WTC11 (cell line): ENCODE results near the gene ATG2B. TPM values are rescaled to one million over a fixed set of nuclear protein-coding genes. Genes with fewer than 3 reads are reported as not detected.

Experiments used
- ATAC-seq: fragments of 200-7000 bp; cut with Tn5 transposase; 2 replicates; pipeline ENCODE4 v1.10.0; 2021; ENCODE audit warnings: mild to moderate bottlenecking, moderate library complexity
- CTCF ChIA-PET: fragments of 300-600 bp; sonication (Branson Sonifier 250); formaldehyde crosslinking; loops from one replicate; lab custom pipeline; 2021; ENCODE audit warnings: antibody characterized with exemption; lab: Charles Lee
- POLR2A ChIA-PET: fragments of 350-600 bp; sonication (Branson Sonifier 250); formaldehyde crosslinking; loops from one replicate; lab custom pipeline; 2021; ENCODE audit warnings: antibody characterized with exemption; lab: Charles Lee
- DNase-seq: peaks from one replicate; pipeline ENCODE4 v3.0.0; 2021; ENCODE audit warnings: low spot score
- H3K27ac Mint-ChIP-seq: 2 replicates; pipeline ENCODE4 v1.8.0; 2021; ENCODE audit warnings: mixed read lengths
- H3K27me3 Mint-ChIP-seq: 2 replicates; pipeline ENCODE4 v1.8.0; 2021; ENCODE audit warnings: low read depth, mild to moderate bottlenecking, moderate library complexity, mixed read lengths
- H3K36me3 Mint-ChIP-seq: 2 replicates; pipeline ENCODE4 v1.8.0; 2021; ENCODE audit warnings: mixed read lengths
- H3K4me1 Mint-ChIP-seq: 2 replicates; pipeline ENCODE4 v1.8.0; 2022; ENCODE audit warnings: mixed read lengths
- H3K4me3 Mint-ChIP-seq: 2 replicates; pipeline ENCODE4 v1.8.0; 2021; ENCODE audit warnings: mild to moderate bottlenecking, moderate library complexity, mixed read lengths
- H3K9me3 Mint-ChIP-seq: 2 replicates; pipeline ENCODE4 v1.8.0; 2021; ENCODE audit warnings: mixed read lengths
- ATF3 ChIP-seq: sonication (generic); formaldehyde crosslinking; conservative IDR thresholded peaks from 2 replicates; pipeline ENCODE4 v1.8.1; 2022; ENCODE audit warnings: mild to moderate bottlenecking, missing genetic modification reagents
- E2F5 ChIP-seq: sonication (generic); formaldehyde crosslinking; IDR thresholded peaks from 2 replicates; pipeline ENCODE4 v1.8.1; 2022; ENCODE audit warnings: mild to moderate bottlenecking, moderate library complexity, missing genetic modification reagents
- ESRRA ChIP-seq: sonication (generic); formaldehyde crosslinking; IDR thresholded peaks from 2 replicates; pipeline ENCODE4 v1.8.1; 2022; ENCODE audit warnings: mild to moderate bottlenecking, missing genetic modification reagents, borderline replicate concordance
- GTF2I ChIP-seq: fragments of 250-450 bp; sonication (Bioruptor Pico); conservative IDR thresholded peaks from 2 replicates; pipeline ENCODE4 v1.4.0; 2021; ENCODE audit warnings: mild to moderate bottlenecking
- MAX ChIP-seq: sonication (generic); formaldehyde crosslinking; IDR thresholded peaks from 2 replicates; pipeline ENCODE4 v1.8.0; 2022; ENCODE audit warnings: mild to moderate bottlenecking, missing genetic modification reagents
- MYBL2 ChIP-seq: sonication (generic); formaldehyde crosslinking; IDR thresholded peaks from 2 replicates; pipeline ENCODE4 v1.8.1; 2023; ENCODE audit warnings: mild to moderate bottlenecking, moderate library complexity, missing genetic modification reagents
- RORB ChIP-seq: fragments of 250-450 bp; sonication (Bioruptor Pico); IDR thresholded peaks from 2 replicates; pipeline ENCODE4 v1.9.0; 2021; ENCODE audit warnings: mild to moderate bottlenecking
- TEAD4 ChIP-seq: sonication (generic); formaldehyde crosslinking; IDR thresholded peaks from 2 replicates; pipeline ENCODE4 v1.8.0; 2022; ENCODE audit warnings: mild to moderate bottlenecking, missing genetic modification reagents
- ZNF121 ChIP-seq: sonication (generic); formaldehyde crosslinking; IDR thresholded peaks from 2 replicates; pipeline ENCODE4 v1.8.0; 2023; ENCODE audit warnings: missing genetic modification reagents
- ZNF281 ChIP-seq: sonication (generic); formaldehyde crosslinking; IDR thresholded peaks from 2 replicates; pipeline ENCODE4 v1.8.0; 2023; ENCODE audit warnings: mild to moderate bottlenecking, missing genetic modification reagents
- ZNF396 ChIP-seq: fragments of 250-450 bp; sonication (Bioruptor Pico); IDR thresholded peaks from 2 replicates; pipeline ENCODE4 v1.8.0; 2021; ENCODE audit warnings: mild to moderate bottlenecking, moderate library complexity, borderline replicate concordance
- ZNF416 ChIP-seq: fragments of 250-450 bp; sonication (Bioruptor Pico); IDR thresholded peaks from 2 replicates; pipeline ENCODE4 v1.9.0; 2021; ENCODE audit warnings: mild to moderate bottlenecking, inconsistent platforms
- ZNF425 ChIP-seq: fragments of 250-450 bp; sonication (Bioruptor Pico); conservative IDR thresholded peaks from 2 replicates; pipeline ENCODE4 v1.9.0; 2021; ENCODE audit warnings: mild to moderate bottlenecking
- total RNA-seq: library from RNA; stranded (reverse); gene quantifications from 3 replicates; pipeline ENCODE4 v1.2.3, GENCODE V29; 2021
- TF ChIP-seq, protein P1 (sequence below): sonication (generic); formaldehyde crosslinking; IDR thresholded peaks from 2 replicates; pipeline ENCODE4 v1.8.0; 2022; ENCODE audit warnings: mild to moderate bottlenecking, missing genetic modification reagents

ATG2B gene
- total RNA-seq, 1 experiment from 2014 or later = 10.3 TPM

DNA sequence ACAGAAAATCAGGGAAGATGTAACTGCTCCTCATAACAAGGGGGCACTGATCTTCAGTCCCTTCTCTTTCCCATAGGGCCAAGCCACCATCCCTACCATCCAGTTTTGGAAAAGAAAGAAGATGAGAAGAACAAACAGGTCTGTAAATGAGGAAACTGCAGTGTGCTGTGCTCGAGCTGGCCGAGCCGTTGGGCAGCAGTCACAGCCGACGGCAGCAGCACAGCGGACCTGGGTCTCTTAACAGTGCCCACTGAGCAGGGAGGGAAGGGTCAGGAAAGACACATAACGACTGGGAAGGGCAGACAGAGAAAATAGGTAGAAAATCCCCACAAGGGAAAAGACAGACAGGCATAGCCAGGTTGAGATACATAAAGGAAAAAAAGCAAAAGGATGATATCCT, 68.9 kb downstream of the ATG2B start:
- Mint-ChIP-seq H3K27ac (peak overlapping the region; percentile 0; the same call in 1 of the 2 replicates), H3K9me3 (no peaks in the 10 kb centered on the region), H3K4me3 (no peak overlapping the region), H3K36me3 (peaks cover 9% of the 10 kb centered on the region), H3K27me3 (no peaks in the 10 kb centered on the region; the same call in 1 of the 2 replicates), H3K4me1 (peaks cover 5% of the 10 kb centered on the region; the same call in 1 of the 2 replicates)
- DNase-seq = no peak
- POLR2A ChIA-PET = no interaction called here
- no peak for ATAC-seq
- no peak for TF ChIP-seq ZNF396 (CRISPR knock-in tag)
- no peak for TF ChIP-seq ZNF425 (CRISPR knock-in tag)
- TF ChIP-seq TEAD4 = no peak
- TF ChIP-seq MAX (CRISPR knock-in tag) = no peak
- TF ChIP-seq ZNF281 = no peak
- TF ChIP-seq ATF3 (CRISPR knock-in tag) = no peak
- TF ChIP-seq RORB (CRISPR knock-in tag) = no peak
- CTCF ChIA-PET = interaction anchor here (1.3 kb wide), 1 partner anchor 194 kb away, joined by 4 read pairs; no protein-coding TSS in a partner anchor

- POLR2A ChIA-PET = no interaction called here
- no peak for ATAC-seq
- Mint-ChIP-seq H3K27me3 (no peaks in the 10 kb centered on the region), H3K9me3 (no peaks in the 10 kb centered on the region), H3K4me3 (no peak overlapping the region), H3K4me1 (no peaks in the 10 kb centered on the region), H3K27ac (0 out of 2 replicates have a peak overlapping the region, but pooled peaks have one; percentile 19), H3K36me3 (peaks cover 12% of the 10 kb centered on the region)
- no peak for DNase-seq
- TF ChIP-seq MYBL2 (CRISPR knock-in tag) (no peak), ESRRA (no peak), RORB (CRISPR knock-in tag) (no peak)
- TF ChIP-seq, protein P1, sequence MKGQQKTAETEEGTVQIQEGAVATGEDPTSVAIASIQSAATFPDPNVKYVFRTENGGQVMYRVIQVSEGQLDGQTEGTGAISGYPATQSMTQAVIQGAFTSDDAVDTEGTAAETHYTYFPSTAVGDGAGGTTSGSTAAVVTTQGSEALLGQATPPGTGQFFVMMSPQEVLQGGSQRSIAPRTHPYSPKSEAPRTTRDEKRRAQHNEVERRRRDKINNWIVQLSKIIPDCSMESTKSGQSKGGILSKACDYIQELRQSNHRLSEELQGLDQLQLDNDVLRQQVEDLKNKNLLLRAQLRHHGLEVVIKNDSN (CRISPR knock-in tag) = no peak
- CTCF ChIA-PET = interaction anchor here (2.8 kb wide), 1 partner anchor 187 kb away, joined by 11 read pairs; no protein-coding TSS in a partner anchor
Measured at GRCh38 chr14:96287856-96288255, 75.3 kb downstream of the ATG2B start.

GRCh38 chr14:96286251-96286650, 76.9 kb downstream of the ATG2B start:
- DNase-seq = no peak
- H3K4me3 Mint-ChIP-seq = no peak overlapping the region
- no peak overlapping the region for H3K27ac Mint-ChIP-seq
- H3K36me3 Mint-ChIP-seq = peaks cover 12% of the 10 kb centered on the region
- no peaks in the 10 kb centered on the region for H3K9me3 Mint-ChIP-seq
- H3K4me1 Mint-ChIP-seq = no peaks in the 10 kb centered on the region
- ChIA-PET POLR2A (no interaction called here), CTCF (interaction anchor here (1.3 to 2.8 kb wide), 3 partner anchors 11 to 188 kb away, joined by 4 to 11 read pairs (median 7); no protein-coding TSS in a partner anchor)
- no peaks in the 10 kb centered on the region for H3K27me3 Mint-ChIP-seq
- no peak for ATAC-seq
- no peak for TF ChIP-seq ZNF121 (CRISPR knock-in tag)
- no peak for TF ChIP-seq ZNF416
- TF ChIP-seq GTF2I (CRISPR knock-in tag) = no peak
- no peak for TF ChIP-seq E2F5 (CRISPR knock-in tag)
